ENCODE data around the gene MYL3.

MYL3 gene

GRCh38 chr3:46851364-46852333 is 11.6 kb downstream of the MYL3 start:
- DNase-seq (ENCODE audit: low read depth in 2 of 2) = no peak

GRCh38 chr3:46850468-46850779 is 12.8 kb downstream of the MYL3 start:
- DNase-seq (ENCODE audit: low read depth in 2 of 2) = no peak

- no peak for DNase-seq (ENCODE audit: low read depth in 2 of 2)
Observed at GRCh38 chr3:46849686-46850467, 13.4 kb downstream of the MYL3 start.

- DNase-seq (ENCODE audit: low read depth in 2 of 2) = no peak
Observed at GRCh38 chr3:46849045-46849631, 14.1 kb downstream of the MYL3 start.

- DNase-seq (ENCODE audit: low read depth in 2 of 2) = peak; percentile 36 to 40
Observed at GRCh38 chr3:46848271-46849044, 14.8 kb downstream of the MYL3 start.

- DNase-seq (ENCODE audit: low read depth in 2 of 2) = no peak
Observed at GRCh38 chr3:46847744-46848143, 15.5 kb downstream of the MYL3 start.

GRCh38 chr3:46846624-46847542 is 16.4 kb downstream of the MYL3 start:
- DNase-seq (ENCODE audit: low read depth in 2 of 2) = no peak

- peak; percentile 45 to 54 for DNase-seq (ENCODE audit: low read depth in 2 of 2)
Observed at GRCh38 chr3:46845860-46846623, 17.2 kb downstream of the MYL3 start.

- no peak for DNase-seq (ENCODE audit: low read depth in 2 of 2)
Observed at GRCh38 chr3:46845397-46845859, 17.8 kb downstream of the MYL3 start.

GRCh38 chr3:46844881-46845312 is 18.3 kb downstream of the MYL3 start:
- DNase-seq (ENCODE audit: low read depth in 2 of 2) = no peak

GRCh38 chr3:46844397-46844796 is 18.8 kb downstream of the MYL3 start:
- no peak for DNase-seq (ENCODE audit: low read depth in 2 of 2)

GRCh38 chr3:46843508-46843907 is 19.7 kb downstream of the MYL3 start:
- no peak for DNase-seq (ENCODE audit: low read depth in 2 of 2)

GRCh38 chr3:46840491-46840890 is 22.8 kb downstream of the MYL3 start:
- DNase-seq (ENCODE audit: low read depth in 2 of 2) = no peak

GRCh38 chr3:46838301-46838700 is 24.9 kb downstream of the MYL3 start:
- no peak for DNase-seq (ENCODE audit: low read depth in 2 of 2)

- DNase-seq (ENCODE audit: low read depth in 2 of 2) = no peak
Observed at GRCh38 chr3:46835491-46835890, 27.8 kb downstream of the MYL3 start.

- DNase-seq (ENCODE audit: low read depth in 2 of 2) = no peak
Observed at GRCh38 chr3:46835054-46835453, 28.2 kb downstream of the MYL3 start.

- no peak for DNase-seq (ENCODE audit: low read depth in 2 of 2)
Observed at GRCh38 chr3:46833346-46834300, 29.6 kb downstream of the MYL3 start.

GRCh38 chr3:46831841-46832240 is 31.4 kb downstream of the MYL3 start:
- DNase-seq (ENCODE audit: low read depth in 2 of 2) = no peak

- DNase-seq (ENCODE audit: low read depth in 2 of 2) = no peak
Observed at GRCh38 chr3:46831316-46831715, 31.9 kb downstream of the MYL3 start.

Measured in stimulated activated CD8-positive, alpha-beta memory T cell treated with anti-CD3 and anti-CD28 coated beads, Interleukin-2, amount 100 ng/mL, for 48 hours (primary cell).